Mucosa of rectum (tissue), 2 donors: ENCODE measurements around the gene TNFSF10.
"Not testable (repeated sequence)": the region's sequence is repeated elsewhere in the genome, so short reads cannot be mapped to it uniquely, and the experiment has no call there.

Source experiments
- H3K27ac ChIP-seq, 2 donors: one replicate each; pipeline ENCODE4 v1.7.0; 2013; ENCODE audit warnings: inconsistent platforms in 2 of 2, low read depth in 2 of 2, low read length in 2 of 2
- H3K27me3 ChIP-seq, 2 donors: one replicate each; pipeline ENCODE4 v1.7.0; 2013; ENCODE audit warnings: low read length in 2 of 2; ENCODE audit not compliant: control insufficient read depth in 2 of 2, insufficient read depth in 2 of 2
- H3K36me3 ChIP-seq, 2 donors: one replicate each; pipeline ENCODE4 v1.7.0; 2013; ENCODE audit warnings: low read length in 2 of 2; ENCODE audit not compliant: control insufficient read depth in 2 of 2, insufficient read depth in 2 of 2
- H3K4me1 ChIP-seq, 2 donors: one replicate each; pipeline ENCODE4 v1.7.0; 2013; ENCODE audit warnings: low read length in 2 of 2, mild to moderate bottlenecking in 1 of 2; ENCODE audit not compliant: control insufficient read depth in 2 of 2, insufficient read depth in 2 of 2
- H3K4me3 ChIP-seq, 2 donors: one replicate each; pipeline ENCODE4 v1.7.0; 2013; ENCODE audit warnings: low read length in 2 of 2
- H3K9ac ChIP-seq, 2 donors: one replicate each; pipeline ENCODE4 v1.7.0; 2013; ENCODE audit warnings: low read length in 2 of 2, low read depth in 1 of 2, mild to moderate bottlenecking in 1 of 2
- H3K9me3 ChIP-seq, 2 donors: one replicate each; pipeline ENCODE4 v1.7.0; 2013; ENCODE audit warnings: low read length in 2 of 2; ENCODE audit not compliant: control insufficient read depth in 2 of 2
- donor health status: healthy.
- donor health status: Normal muscosa, but diverticular disease.

Gene TNFSF10

GRCh38 chr3:172530566-172530965 is 7.3 kb upstream of the TNFSF10 start:
- Histone ChIP-seq H3K36me3 (no peaks in the 10 kb centered on the region), H3K27me3 (no peaks in the 10 kb centered on the region), H3K9me3 (no peaks in the 10 kb centered on the region), H3K4me3 (no peak overlapping the region), H3K9ac (no peak overlapping the region), H3K4me1 (no peaks in the 10 kb centered on the region), H3K27ac (no peak overlapping the region)

GRCh38 chr3:172530101-172530561 is 6.9 kb upstream of the TNFSF10 start:
- no peaks in the 10 kb centered on the region for H3K9me3 ChIP-seq
- no peaks in the 10 kb centered on the region for H3K27me3 ChIP-seq
- no peaks in the 10 kb centered on the region for H3K4me1 ChIP-seq
- H3K27ac ChIP-seq, result no peak overlapping the region
- H3K4me3 ChIP-seq, result no peak overlapping the region
- no peaks in the 10 kb centered on the region for H3K36me3 ChIP-seq
- H3K9ac ChIP-seq, result no peak overlapping the region

- Histone ChIP-seq H3K4me1 (peaks cover 2 to 4% of the 10 kb centered on the region in 2 donors), H3K27me3 (no peaks in the 10 kb centered on the region), H3K9me3 (no peaks in the 10 kb centered on the region)
These were observed 5.4 kb upstream of the TNFSF10 start for GRCh38 chr3:172528677-172529076.

GRCh38 chr3:172527306-172527705 is 4.1 kb upstream of the TNFSF10 start:
- H3K4me3 ChIP-seq, result no peak overlapping the region
- H3K36me3 ChIP-seq, result no peaks in the 10 kb centered on the region
- no peaks in the 10 kb centered on the region for H3K9me3 ChIP-seq
- no peak overlapping the region for H3K27ac ChIP-seq
- H3K4me1 ChIP-seq, result peaks cover 6 to 9% of the 10 kb centered on the region in 2 donors
- H3K27me3 ChIP-seq, result no peaks in the 10 kb centered on the region
- no peak overlapping the region for H3K9ac ChIP-seq

More at GRCh38 chr3:172528677-172529076, 5.4 kb upstream of the TNFSF10 start:
- Histone ChIP-seq H3K4me3 (no peak overlapping the region), H3K27ac (no peak overlapping the region), H3K36me3 (no peaks in the 10 kb centered on the region), H3K9ac (no peak overlapping the region)

- H3K4me1 ChIP-seq, result peaks cover 10 to 14% of the 10 kb centered on the region in 2 donors
- no peak overlapping the region for H3K27ac ChIP-seq
These were observed 1.9 kb upstream of the TNFSF10 start for GRCh38 chr3:172525116-172525613.

GRCh38 chr3:172524611-172525010 is 1.4 kb upstream of the TNFSF10 start:
- no peaks in the 10 kb centered on the region for H3K27me3 ChIP-seq
- no peaks in the 10 kb centered on the region for H3K9me3 ChIP-seq
- H3K4me1 ChIP-seq, result peaks cover 10 to 19% of the 10 kb centered on the region in 2 donors
- H3K9ac ChIP-seq, result no peak overlapping the region
- H3K27ac ChIP-seq, result no peak overlapping the region
- H3K36me3 ChIP-seq, result peaks cover 0 to 3% of the 10 kb centered on the region in 2 donors
- H3K4me3 ChIP-seq, result no peak overlapping the region

More at GRCh38 chr3:172525116-172525613, 1.9 kb upstream of the TNFSF10 start:
- H3K4me3 ChIP-seq, result no peak overlapping the region
- no peak overlapping the region for H3K9ac ChIP-seq
- H3K9me3 ChIP-seq, result no peaks in the 10 kb centered on the region
- no peaks in the 10 kb centered on the region for H3K27me3 ChIP-seq
- H3K36me3 ChIP-seq, result peaks cover 0 to 3% of the 10 kb centered on the region in 2 donors

GRCh38 chr3:172521837-172522726 is 1.1 kb downstream of the TNFSF10 start:
- Histone ChIP-seq H3K4me1 (peaks cover 29 to 41% of the 10 kb centered on the region in 2 donors), H3K27ac (peak overlapping the region; percentile 92 to 94), H3K4me3 (peak overlapping the region; percentile 90), H3K9ac (peak overlapping the region; percentile 81 to 82)
- H3K36me3 ChIP-seq, H3K9me3 ChIP-seq, H3K27me3 ChIP-seq: not testable (repeated sequence)

- Histone ChIP-seq H3K4me3 (peak overlapping the region; percentile 52 to 90), H3K4me1 (peaks cover 36 to 58% of the 10 kb centered on the region in 2 donors), H3K9me3 (no peaks in the 10 kb centered on the region), H3K36me3 (peaks cover 0 to 8% of the 10 kb centered on the region in 2 donors), H3K27ac (peak overlapping the region; percentile 67 to 72), H3K27me3 (no peaks in the 10 kb centered on the region), H3K9ac (peak overlapping the region; percentile 26 to 48)
These were observed 2.9 kb downstream of the TNFSF10 start for GRCh38 chr3:172520301-172520831.

GRCh38 chr3:172519740-172520139 is 3.5 kb downstream of the TNFSF10 start:
- H3K9ac ChIP-seq, result peak overlapping the region in 1 of 2 donors; percentile 28
- no peaks in the 10 kb centered on the region for H3K9me3 ChIP-seq
- peak overlapping the region in 1 of 2 donors; percentile 29 for H3K27ac ChIP-seq
- peak overlapping the region; percentile 26 to 90 for H3K4me3 ChIP-seq
- no peaks in the 10 kb centered on the region for H3K27me3 ChIP-seq
- H3K36me3 ChIP-seq, result peaks cover 4 to 13% of the 10 kb centered on the region in 2 donors
- peaks cover 41 to 63% of the 10 kb centered on the region in 2 donors for H3K4me1 ChIP-seq
